A673 (cell line): ENCODE results near the gene FGFR2.

ENCODE experiments used
- CTCF ChIP-seq: fragments of 300-800, 200-600 bp; sonication (generic); conservative IDR thresholded peaks from 2 replicates; pipeline ENCODE4 v1.5.1; 2017; ENCODE audit warnings: low read depth, mild to moderate bottlenecking, antibody characterized with exemption, low read length, moderate library complexity, mixed read lengths
- EZH2 ChIP-seq: fragments of 200-600 bp; sonication (generic); IDR thresholded peaks from 2 replicates; pipeline ENCODE4 v1.6.1; 2017; ENCODE audit warnings: borderline replicate concordance, low read depth, mild to moderate bottlenecking, mixed read lengths, antibody characterized with exemption, low read length; ENCODE audit not compliant: poor library complexity, severe bottlenecking

- TF ChIP-seq CTCF = no peak
- TF ChIP-seq EZH2 = no peak
Measured at GRCh38 chr10:121436630-121437341, 161.5 kb downstream of the FGFR2 start.
